Progenitor cell of endocrine pancreas (in vitro differentiated cells): ENCODE data around the gene COX4I1. TPM values are rescaled to one million over a fixed set of nuclear protein-coding genes. Genes with fewer than 3 reads are reported as not detected.

Source experiments
- DNase-seq: peaks from one replicate; pipeline ENCODE4 v3.0.0; 2021; ENCODE audit warnings: low spot score; ENCODE audit not compliant: unreplicated experiment
- H3K27ac Mint-ChIP-seq: 2 replicates; pipeline ENCODE4 v1.8.0; 2021; ENCODE audit warnings: mild to moderate bottlenecking, moderate library complexity, mixed read lengths
- H3K27me3 Mint-ChIP-seq: 2 replicates; pipeline ENCODE4 v1.8.0; 2021; ENCODE audit warnings: mixed read lengths
- H3K36me3 Mint-ChIP-seq: 2 replicates; pipeline ENCODE4 v1.8.0; 2022; ENCODE audit warnings: mixed read lengths; ENCODE audit not compliant: insufficient read depth
- H3K4me1 Mint-ChIP-seq: 2 replicates; pipeline ENCODE4 v1.8.0; 2021; ENCODE audit warnings: low read depth, mixed read lengths
- H3K4me3 Mint-ChIP-seq: 2 replicates; pipeline ENCODE4 v1.8.0; 2021; ENCODE audit warnings: low read depth, mild to moderate bottlenecking, moderate library complexity, mixed read lengths
- H3K9me3 Mint-ChIP-seq: 2 replicates; pipeline ENCODE4 v1.8.0; 2021; ENCODE audit warnings: low read depth, mixed read lengths
- total RNA-seq: library from RNA; stranded (reverse); gene quantifications from 2 replicates; pipeline ENCODE4 v1.2.1, GENCODE V29; 2021
- TF ChIP-seq, protein P1 (sequence below): fragments of 200-600 bp; sonication (generic); IDR thresholded peaks from one replicate; pipeline ENCODE4 v1.5.0; 2021; ENCODE audit warnings: antibody characterized with exemption, mild to moderate bottlenecking; ENCODE audit not compliant: unreplicated experiment

COX4I1 gene
- total RNA-seq, 1 donor from 2014 or later = 466 TPM

DNA sequence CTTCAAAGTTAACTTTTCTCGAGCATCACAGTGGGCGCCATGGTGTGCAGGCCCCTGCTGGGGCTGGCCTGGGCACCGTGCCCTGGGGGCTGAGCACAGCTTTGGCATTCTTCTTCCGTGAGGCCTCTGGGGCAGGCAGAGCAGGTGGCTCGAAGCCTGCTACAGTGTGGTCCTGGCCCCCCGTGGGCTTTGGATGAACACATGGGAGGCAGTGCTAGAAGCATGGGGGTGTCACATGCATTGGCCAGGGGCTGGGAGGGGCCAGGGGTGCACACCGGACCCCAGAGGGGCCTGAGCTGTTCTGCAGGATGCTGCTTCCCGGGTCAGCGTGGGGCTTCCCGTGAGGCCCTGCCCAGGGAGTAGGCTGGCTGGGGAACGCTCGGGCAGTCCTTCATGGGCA is 36.5 kb upstream of the COX4I1 start:
- Mint-ChIP-seq H3K9me3 (no peaks in the 10 kb centered on the region), H3K4me3 (no peak overlapping the region), H3K36me3 (no peaks in the 10 kb centered on the region), H3K27me3 (peaks cover 49% of the 10 kb centered on the region), H3K27ac (no peak overlapping the region), H3K4me1 (no peaks in the 10 kb centered on the region)
- DNase-seq = no peak
- TF ChIP-seq, protein P1, sequence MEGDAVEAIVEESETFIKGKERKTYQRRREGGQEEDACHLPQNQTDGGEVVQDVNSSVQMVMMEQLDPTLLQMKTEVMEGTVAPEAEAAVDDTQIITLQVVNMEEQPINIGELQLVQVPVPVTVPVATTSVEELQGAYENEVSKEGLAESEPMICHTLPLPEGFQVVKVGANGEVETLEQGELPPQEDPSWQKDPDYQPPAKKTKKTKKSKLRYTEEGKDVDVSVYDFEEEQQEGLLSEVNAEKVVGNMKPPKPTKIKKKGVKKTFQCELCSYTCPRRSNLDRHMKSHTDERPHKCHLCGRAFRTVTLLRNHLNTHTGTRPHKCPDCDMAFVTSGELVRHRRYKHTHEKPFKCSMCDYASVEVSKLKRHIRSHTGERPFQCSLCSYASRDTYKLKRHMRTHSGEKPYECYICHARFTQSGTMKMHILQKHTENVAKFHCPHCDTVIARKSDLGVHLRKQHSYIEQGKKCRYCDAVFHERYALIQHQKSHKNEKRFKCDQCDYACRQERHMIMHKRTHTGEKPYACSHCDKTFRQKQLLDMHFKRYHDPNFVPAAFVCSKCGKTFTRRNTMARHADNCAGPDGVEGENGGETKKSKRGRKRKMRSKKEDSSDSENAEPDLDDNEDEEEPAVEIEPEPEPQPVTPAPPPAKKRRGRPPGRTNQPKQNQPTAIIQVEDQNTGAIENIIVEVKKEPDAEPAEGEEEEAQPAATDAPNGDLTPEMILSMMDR = no peak

DNA sequence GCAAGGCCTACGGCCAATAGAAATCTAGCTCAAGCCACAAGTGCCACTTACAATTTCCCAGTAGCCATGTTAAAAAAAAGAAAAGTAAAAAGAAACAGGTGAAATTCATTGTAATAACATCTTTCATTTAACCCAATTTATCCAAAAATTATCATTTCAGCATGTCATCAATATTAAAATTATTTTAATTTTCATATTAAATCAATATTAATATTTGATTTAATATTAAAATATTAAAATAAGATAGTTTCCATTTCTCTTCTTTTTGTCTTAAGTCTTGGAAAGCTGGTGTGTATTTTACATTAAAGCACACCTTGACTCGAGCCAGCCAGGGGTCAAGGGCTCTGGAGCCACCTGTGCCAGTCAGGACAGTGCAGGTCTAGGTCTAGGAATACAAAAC is 35.9 kb upstream of the COX4I1 start:
- TF ChIP-seq, protein P1 = no peak
- Mint-ChIP-seq H3K27ac (no peak overlapping the region), H3K27me3 (peaks cover 48% of the 10 kb centered on the region), H3K4me1 (no peaks in the 10 kb centered on the region), H3K36me3 (no peaks in the 10 kb centered on the region), H3K9me3 (no peaks in the 10 kb centered on the region), H3K4me3 (no peak overlapping the region)
- no peak for DNase-seq

DNA sequence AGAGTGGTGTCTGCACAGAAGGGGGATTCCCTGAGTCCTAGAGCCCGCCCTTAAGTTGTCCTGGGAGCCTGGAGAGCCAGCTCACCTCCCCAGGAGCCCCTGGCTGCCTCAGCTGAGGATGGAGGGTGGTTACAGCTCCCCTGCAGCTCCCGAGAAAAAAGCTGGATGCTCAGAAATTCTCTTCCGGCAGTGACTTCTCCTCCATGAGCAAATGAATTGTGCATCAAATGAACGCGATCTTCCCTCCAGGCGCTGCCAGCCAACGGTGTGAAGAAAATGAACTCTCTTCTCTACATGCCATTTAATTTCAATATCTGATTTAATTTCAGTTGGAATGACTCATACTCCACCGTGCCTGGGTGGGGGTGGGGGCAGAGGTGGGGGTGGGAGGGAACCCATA is 34.3 kb upstream of the COX4I1 start:
- Mint-ChIP-seq H3K36me3 (peaks cover 2% of the 10 kb centered on the region), H3K4me3 (no peak overlapping the region), H3K27ac (no peak overlapping the region), H3K4me1 (no peaks in the 10 kb centered on the region), H3K9me3 (no peaks in the 10 kb centered on the region), H3K27me3 (peaks cover 32% of the 10 kb centered on the region)
- no peak for DNase-seq
- TF ChIP-seq, protein P1 = no peak

DNA sequence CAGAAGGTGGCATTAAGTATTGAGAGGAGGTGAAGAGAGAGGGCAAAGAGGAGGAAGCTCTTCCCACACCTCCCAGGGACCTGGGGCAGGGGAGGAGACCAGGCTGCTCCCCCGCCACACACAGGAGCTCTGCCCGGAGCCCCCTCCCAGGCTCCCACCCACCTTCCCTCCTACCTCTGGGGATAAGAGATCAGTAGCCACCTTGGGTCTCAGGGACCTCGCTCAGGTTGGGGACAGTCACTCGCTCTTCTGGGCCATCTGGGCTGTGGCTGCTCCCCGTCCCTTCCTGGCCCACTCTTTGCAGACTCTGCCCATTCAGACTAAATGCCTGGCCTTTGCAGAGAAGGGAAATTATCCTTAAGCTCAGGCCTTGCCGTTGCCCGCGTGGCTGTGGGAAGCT is 33.7 kb upstream of the COX4I1 start:
- H3K27me3 Mint-ChIP-seq = peaks cover 28% of the 10 kb centered on the region
- H3K9me3 Mint-ChIP-seq = no peaks in the 10 kb centered on the region
- no peak for DNase-seq
- TF ChIP-seq, protein P1 = no peak
- no peaks in the 10 kb centered on the region for H3K4me1 Mint-ChIP-seq
- H3K4me3 Mint-ChIP-seq = no peak overlapping the region
- no peak overlapping the region for H3K27ac Mint-ChIP-seq
- peaks cover 2% of the 10 kb centered on the region for H3K36me3 Mint-ChIP-seq

DNA sequence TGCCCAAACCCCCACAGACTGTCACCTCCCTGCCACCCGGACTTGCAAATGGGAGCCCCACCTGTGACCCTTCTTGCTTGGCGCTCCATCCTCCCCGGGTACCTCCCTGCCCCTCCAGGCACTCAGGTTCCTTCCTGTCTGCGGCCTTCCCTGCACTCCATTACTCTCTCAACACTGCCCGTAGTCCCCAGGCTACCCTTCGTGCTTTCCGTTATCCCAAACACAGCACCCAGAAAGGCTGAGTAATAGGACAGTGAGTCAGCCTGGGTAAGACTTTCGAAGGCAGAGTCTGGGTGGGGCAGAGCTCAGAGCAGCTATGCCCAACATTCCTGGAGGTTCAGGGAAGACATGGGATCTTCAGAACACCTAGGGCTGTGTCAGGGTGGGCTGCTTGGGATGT is 32.0 kb upstream of the COX4I1 start:
- TF ChIP-seq, protein P1 = no peak
- no peak overlapping the region for H3K27ac Mint-ChIP-seq
- DNase-seq = no peak
- peaks cover 1% of the 10 kb centered on the region for H3K4me1 Mint-ChIP-seq
- no peaks in the 10 kb centered on the region for H3K9me3 Mint-ChIP-seq
- peaks cover 24% of the 10 kb centered on the region for H3K27me3 Mint-ChIP-seq
- H3K4me3 Mint-ChIP-seq = no peak overlapping the region
- H3K36me3 Mint-ChIP-seq = peaks cover 2% of the 10 kb centered on the region

DNA sequence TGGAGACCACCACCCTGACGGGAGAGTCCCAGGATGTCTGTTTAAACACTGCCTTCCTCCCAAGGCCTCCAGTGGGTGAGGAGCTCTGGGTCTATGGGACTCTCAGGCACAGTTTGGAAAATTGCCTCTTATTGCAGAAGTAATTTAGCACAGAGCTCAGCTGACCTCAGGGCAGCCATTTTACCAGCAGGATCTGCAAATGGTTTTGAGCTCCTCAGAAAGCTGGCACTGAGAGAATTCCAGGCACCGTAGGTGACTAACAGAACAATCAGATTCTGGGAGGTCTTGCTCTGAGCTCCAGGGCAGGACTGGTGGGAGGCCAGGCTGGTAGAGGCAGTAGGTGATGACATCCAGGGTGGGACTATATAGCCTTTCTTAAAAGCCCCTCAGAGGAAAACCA is 31.3 kb upstream of the COX4I1 start:
- Mint-ChIP-seq H3K4me3 (no peak overlapping the region), H3K9me3 (no peaks in the 10 kb centered on the region), H3K4me1 (peaks cover 1% of the 10 kb centered on the region), H3K27me3 (peaks cover 24% of the 10 kb centered on the region), H3K27ac (no peak overlapping the region), H3K36me3 (peaks cover 2% of the 10 kb centered on the region)
- DNase-seq = no peak
- TF ChIP-seq, protein P1 = no peak
